HG02870 (cell line): ENCODE results near the gene VARS2.

Experiments used
- ATAC-seq: cut with Tn5 transposase; IDR thresholded peaks from one replicate; pipeline ENCODE4 v1.9.1; 2021; ENCODE audit warnings: mild to moderate bottlenecking, moderate library complexity; ENCODE audit not compliant: unreplicated experiment

VARS2 gene

DNA sequence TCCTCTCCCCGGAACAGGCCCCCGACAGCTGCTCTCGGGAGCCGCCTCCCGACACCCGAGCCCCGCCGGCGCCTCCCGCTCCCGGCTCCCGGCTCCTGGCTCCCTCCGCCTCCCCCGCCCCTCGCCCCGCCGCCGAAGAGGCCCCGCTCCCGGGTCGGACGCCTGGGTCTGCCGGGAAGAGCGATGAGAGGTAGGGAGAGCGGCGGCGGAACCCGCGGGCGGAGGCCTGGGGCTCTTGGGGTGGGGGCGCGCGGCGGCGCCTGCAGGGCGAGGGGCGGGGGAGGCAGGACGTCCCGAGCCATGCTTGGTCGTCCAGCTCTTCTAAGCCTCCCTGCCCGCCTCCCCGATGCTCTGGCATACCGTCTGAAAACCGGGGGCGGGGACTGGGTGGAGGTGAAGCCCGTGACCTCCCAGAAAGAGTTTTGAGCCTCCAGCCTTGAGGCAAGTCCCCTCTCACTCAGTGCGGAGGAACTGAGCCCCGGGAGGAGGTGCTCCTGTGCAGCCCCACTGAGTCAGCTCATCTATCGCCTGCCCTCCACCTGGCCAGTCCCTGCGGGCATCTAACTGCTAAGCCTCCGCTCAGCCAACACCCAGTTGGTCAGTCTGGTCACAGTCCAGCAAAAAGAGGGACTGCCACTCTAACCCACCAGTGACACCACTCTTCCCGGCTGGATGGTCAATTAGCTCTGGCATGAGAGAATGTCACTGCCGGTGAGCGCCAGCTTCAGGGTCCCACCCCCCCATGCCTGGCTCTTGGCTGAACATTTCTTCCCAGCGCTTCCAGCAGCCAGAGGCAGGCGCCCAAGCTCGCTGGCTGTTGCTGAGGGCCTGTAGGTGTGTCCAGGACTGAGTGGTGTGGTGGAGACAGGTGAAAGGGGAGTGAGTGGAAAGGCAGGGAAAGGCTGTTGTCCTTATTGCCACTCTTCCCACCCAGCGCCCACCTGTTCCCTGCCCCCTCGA, 29.2 kb upstream of the VARS2 start:
- ATAC-seq = no peak

- no peak for ATAC-seq
Observed at GRCh38 chr6:30885481-30885998, 28.5 kb upstream of the VARS2 start.

DNA sequence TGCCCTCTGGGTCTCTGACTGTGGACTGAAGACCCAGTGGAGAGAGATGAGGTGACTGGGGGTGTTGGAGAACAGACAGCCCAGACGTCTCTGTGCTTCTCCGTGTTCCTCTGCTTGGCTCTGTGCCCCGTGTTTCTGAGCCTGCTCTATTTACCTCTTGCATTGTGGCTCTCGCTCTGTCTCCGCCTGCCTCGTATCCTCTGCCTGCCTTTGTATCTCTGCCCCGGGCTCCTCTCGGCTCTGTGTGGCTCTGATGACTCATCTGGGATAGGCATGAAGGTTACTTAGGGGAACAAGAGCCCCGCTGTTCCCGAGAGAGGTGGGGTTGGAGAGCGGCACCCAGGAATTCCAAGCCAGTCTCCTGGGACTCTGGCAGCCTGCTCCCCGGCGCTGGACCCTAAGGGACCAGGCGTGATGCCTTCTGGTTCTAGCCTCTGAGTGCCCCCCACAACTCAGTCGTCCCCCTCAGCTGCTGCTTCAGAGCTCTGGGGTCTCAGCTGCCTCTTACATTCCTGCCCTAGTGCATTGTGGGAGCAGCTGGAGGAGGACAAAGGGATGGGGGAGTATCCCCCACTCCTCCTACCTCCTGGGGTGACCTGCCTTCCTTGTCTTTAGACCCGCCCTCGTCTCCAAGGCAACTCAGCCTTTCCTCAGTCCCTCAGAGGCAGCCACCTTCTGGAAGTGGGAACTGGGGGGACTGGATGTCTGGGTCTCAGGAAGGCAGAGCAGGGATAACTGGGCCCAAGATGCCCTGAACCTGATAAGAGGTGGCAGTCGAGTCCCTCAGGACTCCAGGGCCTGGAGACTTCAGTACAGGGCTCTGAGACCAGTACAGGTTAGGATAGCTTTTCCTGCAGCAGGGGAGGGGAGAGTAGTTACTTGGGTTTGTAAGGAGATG, 27.8 kb upstream of the VARS2 start:
- ATAC-seq = no peak

DNA sequence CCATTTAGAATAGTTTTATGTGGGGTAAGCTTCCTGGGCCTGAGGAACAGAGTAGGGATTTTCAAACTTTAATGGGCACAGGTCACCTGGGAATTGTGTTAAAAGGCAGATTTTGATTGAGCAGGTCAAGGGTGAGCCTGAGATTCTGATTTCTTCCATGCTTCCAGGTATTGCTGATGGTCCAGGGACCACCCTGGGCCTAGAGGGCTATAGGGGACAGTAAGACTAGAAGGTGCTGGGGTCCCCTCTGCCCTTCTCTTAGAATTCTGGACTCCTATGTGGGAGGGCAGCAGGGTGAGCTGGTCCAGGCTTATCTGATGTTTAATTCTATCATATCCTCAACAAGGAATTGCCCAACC, 27.2 kb upstream of the VARS2 start:
- no peak for ATAC-seq

- ATAC-seq = no peak
Observed at GRCh38 chr6:30887901-30888815, 25.9 kb upstream of the VARS2 start.

DNA sequence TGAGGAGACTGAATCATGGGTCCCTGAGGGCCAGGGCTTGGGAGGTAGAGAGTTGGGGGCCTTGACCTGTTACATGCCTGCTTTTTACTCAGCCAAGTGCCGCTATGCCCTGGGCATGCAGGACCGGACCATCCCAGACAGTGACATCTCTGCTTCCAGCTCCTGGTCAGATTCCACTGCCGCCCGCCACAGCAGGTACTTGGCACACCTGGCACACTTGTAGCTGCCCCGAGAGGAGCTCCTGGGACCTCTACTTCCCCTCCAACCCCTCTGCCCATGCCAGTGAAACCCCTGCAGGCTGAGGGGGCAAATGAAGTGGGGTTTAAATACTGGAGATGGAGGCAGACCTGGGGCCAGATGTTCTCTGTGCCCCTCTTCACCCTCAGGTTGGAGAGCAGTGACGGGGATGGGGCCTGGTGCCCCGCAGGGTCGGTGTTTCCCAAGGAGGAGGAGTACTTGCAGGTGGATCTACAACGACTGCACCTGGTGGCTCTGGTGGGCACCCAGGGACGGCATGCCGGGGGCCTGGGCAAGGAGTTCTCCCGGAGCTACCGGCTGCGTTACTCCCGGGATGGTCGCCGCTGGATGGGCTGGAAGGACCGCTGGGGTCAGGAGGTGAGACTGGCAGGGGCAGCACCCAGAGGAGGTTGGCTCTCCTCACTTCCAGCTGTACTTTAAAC, 25.1 kb upstream of the VARS2 start:
- ATAC-seq = no peak

DNA sequence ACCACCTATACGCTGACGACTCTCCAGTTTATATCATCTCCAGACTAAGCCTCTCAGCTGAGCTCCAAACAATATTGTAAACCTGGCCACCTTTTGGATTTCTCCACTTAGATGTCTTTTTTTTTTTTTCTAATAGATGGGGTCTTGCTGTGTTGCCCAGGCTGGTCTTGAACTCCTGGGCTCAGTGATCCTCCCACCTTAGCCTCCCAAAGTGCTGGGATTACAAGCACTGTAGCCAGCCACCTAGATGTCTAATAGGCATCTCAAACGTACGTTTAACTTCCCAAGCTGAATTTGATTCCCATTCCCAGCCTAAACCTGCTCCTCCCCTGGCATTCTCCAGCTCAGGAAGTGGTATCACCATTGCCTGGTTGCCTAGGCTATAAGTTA, 24.5 kb upstream of the VARS2 start:
- ATAC-seq = no peak

DNA sequence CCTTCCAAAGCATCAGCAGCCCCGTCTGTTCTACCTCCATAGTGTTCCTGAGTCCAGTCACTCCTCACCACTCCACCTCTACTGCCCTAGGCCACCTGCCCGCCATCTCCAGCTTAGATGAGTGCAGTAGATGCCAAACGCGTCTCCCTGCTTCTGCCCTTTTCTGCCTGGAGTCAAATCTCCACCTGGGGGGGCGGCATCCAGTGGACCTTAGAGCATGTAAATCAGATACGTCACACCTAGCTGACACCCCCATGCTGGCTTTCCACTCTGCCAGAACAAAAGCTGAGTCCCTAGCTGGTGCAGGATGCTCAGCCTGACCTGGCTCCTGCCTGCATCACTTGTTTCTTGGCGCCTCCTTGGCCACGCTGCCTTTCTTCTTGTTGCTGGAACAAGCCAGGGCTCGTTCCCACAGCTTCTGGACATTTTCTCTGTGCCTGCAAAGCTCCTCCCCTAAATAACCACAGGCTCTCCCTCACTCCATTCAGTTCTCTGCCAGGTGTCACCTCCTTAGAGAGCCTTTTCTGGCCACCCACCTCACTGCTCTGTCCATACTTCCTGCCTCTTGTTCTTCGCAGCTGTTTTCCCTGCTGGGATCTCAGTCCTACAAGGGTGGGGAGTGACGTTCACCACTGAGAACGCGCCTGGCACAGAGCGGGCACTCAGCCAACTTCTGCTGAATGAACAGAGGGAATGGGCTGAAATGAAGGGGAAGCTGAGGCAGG, 24.0 kb upstream of the VARS2 start:
- ATAC-seq = no peak

- ATAC-seq = no peak
Observed at GRCh38 chr6:30890646-30891449, 23.2 kb upstream of the VARS2 start.

GRCh38 chr6:30891450-30891723, 22.7 kb upstream of the VARS2 start:
- ATAC-seq = no peak

DNA sequence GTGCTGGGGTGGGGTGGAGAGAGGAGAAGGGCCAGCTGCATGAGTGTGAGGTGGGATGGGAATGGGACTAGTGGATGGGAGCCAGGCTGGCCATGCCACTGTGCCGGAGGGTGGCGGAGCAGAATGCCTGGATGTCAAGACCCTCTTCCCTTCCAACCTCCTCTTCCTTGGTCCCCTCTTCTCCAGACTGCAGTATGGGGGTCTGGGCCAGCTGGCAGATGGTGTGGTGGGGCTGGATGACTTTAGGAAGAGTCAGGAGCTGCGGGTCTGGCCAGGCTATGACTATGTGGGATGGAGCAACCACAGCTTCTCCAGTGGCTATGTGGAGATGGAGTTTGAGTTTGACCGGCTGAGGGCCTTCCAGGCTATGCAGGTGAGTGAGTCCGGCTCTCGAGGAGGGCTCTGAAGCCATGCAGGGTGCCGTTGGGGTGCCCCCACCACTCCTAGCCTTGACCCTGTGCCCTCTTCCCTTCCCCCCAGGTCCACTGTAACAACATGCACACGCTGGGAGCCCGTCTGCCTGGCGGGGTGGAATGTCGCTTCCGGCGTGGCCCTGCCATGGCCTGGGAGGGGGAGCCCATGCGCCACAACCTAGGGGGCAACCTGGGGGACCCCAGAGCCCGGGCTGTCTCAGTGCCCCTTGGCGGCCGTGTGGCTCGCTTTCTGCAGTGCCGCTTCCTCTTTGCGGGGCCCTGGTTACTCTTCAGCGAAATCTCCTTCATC, 22.1 kb upstream of the VARS2 start:
- ATAC-seq = no peak

GRCh38 chr6:30893001-30893591, 20.9 kb upstream of the VARS2 start:
- no peak for ATAC-seq

GRCh38 chr6:30893666-30894065, 20.4 kb upstream of the VARS2 start:
- ATAC-seq = no peak

GRCh38 chr6:30894381-30894780, 19.7 kb upstream of the VARS2 start:
- ATAC-seq = no peak

DNA sequence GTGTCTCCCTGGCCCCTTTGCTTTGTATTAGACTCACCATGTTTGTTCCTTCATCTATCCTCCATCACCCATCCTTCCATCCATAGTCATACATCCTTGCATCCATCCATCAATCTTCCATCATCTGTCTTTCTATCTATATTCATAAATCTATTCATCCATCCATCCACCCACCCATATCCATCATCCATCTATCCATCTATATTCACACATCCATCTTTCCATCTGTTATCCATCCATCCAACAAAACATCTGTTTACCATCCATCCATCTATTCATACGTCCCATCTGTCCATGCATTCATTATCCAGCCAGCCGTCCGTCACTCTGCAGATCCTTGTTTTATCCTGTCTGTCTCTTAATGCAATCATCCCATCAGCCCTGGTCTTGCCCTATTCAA, 19.1 kb upstream of the VARS2 start:
- ATAC-seq = no peak

- no peak for ATAC-seq
Observed at GRCh38 chr6:30895343-30895742, 18.7 kb upstream of the VARS2 start.

GRCh38 chr6:30896541-30896940, 17.5 kb upstream of the VARS2 start:
- no peak for ATAC-seq

DNA sequence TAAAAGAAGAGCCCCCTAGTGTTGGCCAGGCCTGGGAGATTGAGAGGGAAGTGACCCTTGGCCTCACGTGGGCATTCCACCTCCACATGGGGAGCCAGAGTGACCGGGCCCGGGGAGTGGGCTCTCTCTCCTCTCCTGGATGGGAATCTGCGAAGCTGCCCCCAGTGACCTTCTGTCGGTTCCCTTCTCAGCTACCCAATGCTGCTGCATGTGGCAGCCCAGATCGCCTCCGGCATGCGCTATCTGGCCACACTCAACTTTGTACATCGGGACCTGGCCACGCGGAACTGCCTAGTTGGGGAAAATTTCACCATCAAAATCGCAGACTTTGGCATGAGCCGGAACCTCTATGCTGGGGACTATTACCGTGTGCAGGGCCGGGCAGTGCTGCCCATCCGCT, 16.2 kb upstream of the VARS2 start:
- ATAC-seq = no peak
